Thyroid gland (tissue), 4 donors: Measurements from ENCODE around the gene CCDC97.

Source experiments
- CTCF ChIP-seq, 6 experiments: fragments of 200-600 bp in 3 of 6; fragments of 450-650 bp in 3 of 6; sonication (generic) in 3 of 6; IDR thresholded peaks; one replicate each; pipeline ENCODE4 v1.5.1; 2016 to 2019; ENCODE audit warnings: antibody characterized with exemption in 6 of 6, mild to moderate bottlenecking in 2 of 6, inconsistent platforms in 1 of 6, moderate library complexity in 1 of 6
- POLR2A ChIP-seq, 2 donors: fragments of 450-650 bp; IDR thresholded peaks; one replicate each; pipeline ENCODE4 v1.6.1; 2017; ENCODE audit warnings: antibody characterized with exemption in 2 of 2, mild to moderate bottlenecking in 2 of 2, moderate library complexity in 1 of 2

DNA sequence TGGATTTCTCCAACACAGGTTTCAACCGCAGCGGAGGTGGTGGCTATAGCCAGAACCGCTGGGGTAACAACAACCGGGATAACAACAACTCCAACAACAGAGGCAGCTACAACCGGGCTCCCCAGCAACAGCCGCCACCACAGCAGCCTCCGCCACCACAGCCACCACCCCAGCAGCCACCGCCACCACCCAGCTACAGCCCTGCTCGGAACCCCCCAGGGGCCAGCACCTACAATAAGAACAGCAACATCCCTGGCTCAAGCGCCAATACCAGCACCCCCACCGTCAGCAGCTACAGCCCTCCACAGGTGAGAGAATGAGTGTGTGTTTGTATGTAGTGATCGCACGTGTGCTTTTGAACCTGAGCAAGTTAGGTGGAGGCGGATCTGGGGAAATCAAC lies 6.0 kb upstream of the CCDC97 start:
- TF ChIP-seq CTCF (IDR thresholded peaks at IDR 0.05): no peak
- TF ChIP-seq POLR2A (IDR thresholded peaks at IDR 0.05): no peak
